Measurements from ENCODE around the gene EIPR1. TPM values are rescaled to one million over a fixed set of nuclear protein-coding genes. Genes with fewer than 3 reads are reported as not detected.

EIPR1 gene
- total RNA-seq, 1 donor from 2014 or later, result 35.9 TPM

DNA sequence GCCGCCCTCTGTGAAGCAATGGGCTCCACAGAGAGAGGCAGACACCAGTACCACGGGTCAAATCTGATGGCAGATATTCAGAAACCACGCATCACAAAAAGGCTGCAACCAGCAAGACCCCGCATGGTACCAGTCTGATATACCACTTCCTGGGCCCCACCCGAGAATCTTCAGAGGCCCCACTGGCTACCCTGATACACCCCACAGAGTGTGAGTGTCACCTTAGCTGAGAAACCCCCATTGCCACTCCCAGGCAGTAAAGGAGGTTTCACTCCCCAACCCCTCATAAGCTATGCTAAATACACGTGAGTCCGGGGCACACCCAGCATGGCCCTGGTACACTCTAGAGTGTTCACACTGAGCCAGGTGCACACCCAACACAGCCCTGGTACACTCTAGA is 160.0 kb downstream of the EIPR1 start:
- H3K27me3 Mint-ChIP-seq (ENCODE audit: unreplicated experiment), result peaks cover 5% of the 10 kb centered on the region
- H3K9me3 Mint-ChIP-seq (ENCODE audit: unreplicated experiment), result peaks cover 8% of the 10 kb centered on the region
- DNase-seq (ENCODE audit: low spot score), result no peak
- H3K27ac Mint-ChIP-seq (ENCODE audit: unreplicated experiment), result no peak overlapping the region
- H3K4me3 Mint-ChIP-seq (ENCODE audit: unreplicated experiment), result no peak overlapping the region
- peaks cover 18% of the 10 kb centered on the region for H3K4me1 Mint-ChIP-seq (ENCODE audit: unreplicated experiment)
- peaks cover 21% of the 10 kb centered on the region for H3K36me3 Mint-ChIP-seq (ENCODE audit: low read depth, unreplicated experiment)
- TF ChIP-seq, protein P1, sequence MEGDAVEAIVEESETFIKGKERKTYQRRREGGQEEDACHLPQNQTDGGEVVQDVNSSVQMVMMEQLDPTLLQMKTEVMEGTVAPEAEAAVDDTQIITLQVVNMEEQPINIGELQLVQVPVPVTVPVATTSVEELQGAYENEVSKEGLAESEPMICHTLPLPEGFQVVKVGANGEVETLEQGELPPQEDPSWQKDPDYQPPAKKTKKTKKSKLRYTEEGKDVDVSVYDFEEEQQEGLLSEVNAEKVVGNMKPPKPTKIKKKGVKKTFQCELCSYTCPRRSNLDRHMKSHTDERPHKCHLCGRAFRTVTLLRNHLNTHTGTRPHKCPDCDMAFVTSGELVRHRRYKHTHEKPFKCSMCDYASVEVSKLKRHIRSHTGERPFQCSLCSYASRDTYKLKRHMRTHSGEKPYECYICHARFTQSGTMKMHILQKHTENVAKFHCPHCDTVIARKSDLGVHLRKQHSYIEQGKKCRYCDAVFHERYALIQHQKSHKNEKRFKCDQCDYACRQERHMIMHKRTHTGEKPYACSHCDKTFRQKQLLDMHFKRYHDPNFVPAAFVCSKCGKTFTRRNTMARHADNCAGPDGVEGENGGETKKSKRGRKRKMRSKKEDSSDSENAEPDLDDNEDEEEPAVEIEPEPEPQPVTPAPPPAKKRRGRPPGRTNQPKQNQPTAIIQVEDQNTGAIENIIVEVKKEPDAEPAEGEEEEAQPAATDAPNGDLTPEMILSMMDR (IDR thresholded peaks at IDR 0.05; ENCODE audit: unreplicated experiment), result no peak

DNA sequence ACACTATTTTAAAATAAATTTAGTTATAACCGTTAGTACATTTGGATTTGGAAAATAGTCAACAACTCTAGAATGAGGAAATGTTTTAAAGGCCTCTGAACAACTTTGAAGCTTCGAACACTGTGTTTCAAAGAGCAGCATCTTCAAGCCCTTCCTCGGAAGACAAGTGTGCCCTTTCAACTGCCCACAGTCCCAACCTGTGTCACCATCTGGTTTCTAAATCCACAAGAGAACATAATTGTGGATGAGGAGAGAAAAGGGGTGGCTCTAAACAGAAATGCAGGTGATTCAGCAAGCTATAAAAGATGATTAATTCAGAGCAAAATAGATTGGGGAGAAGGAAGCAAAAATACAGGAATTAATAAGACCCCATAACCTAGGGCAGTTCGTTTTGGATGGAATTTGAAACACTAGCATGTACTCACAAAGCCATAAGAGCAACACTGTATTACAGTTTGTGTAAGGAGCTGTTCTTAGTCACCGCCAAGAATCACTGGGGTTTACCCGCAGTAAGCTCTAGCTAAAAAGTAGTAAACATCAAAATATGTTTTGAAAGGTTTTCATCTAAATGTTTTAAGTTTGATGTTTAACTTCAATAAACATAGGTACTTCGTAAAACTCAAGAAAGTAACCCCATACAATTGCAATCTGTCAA is 160.7 kb downstream of the EIPR1 start:
- H3K4me3 Mint-ChIP-seq (ENCODE audit: unreplicated experiment), result no peak overlapping the region
- peaks cover 8% of the 10 kb centered on the region for H3K9me3 Mint-ChIP-seq (ENCODE audit: unreplicated experiment)
- TF ChIP-seq, protein P1 (IDR thresholded peaks at IDR 0.05; ENCODE audit: unreplicated experiment), result no peak
- H3K36me3 Mint-ChIP-seq (ENCODE audit: low read depth, unreplicated experiment), result peaks cover 18% of the 10 kb centered on the region
- peaks cover 18% of the 10 kb centered on the region for H3K4me1 Mint-ChIP-seq (ENCODE audit: unreplicated experiment)
- peaks cover 5% of the 10 kb centered on the region for H3K27me3 Mint-ChIP-seq (ENCODE audit: unreplicated experiment)
- H3K27ac Mint-ChIP-seq (ENCODE audit: unreplicated experiment), result no peak overlapping the region
- no peak for DNase-seq (ENCODE audit: low spot score)

DNA sequence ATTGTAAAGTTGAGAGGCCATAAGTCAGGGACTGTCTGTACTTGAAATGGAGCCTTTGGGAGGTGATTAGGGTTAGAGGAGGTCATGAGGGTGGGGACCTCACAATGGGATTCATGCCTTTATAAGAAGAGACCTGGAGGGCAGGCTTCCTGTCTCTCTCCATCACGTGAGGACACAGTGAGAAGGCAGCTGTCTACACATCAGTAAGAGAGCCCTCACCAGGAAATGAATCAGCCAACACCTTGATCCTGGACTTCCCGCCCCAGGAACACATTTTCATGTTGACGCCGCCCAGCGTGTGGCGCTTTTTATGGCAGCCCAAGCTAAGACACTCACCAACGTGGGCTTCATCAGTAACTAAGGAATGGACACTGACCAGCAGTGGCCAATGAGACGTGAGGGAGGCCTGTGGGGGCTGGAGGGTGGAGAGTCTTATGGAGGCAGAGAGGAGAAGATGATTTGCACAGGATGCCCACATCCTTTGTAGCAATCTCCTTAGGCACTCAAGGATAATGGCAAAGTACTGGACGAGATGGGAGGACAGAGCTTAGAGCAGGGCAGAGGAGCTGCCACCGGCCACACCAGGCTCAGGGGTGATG is 162.7 kb downstream of the EIPR1 start:
- Mint-ChIP-seq H3K9me3 (ENCODE audit: unreplicated experiment) (peaks cover under 1% of the 10 kb centered on the region), H3K36me3 (ENCODE audit: low read depth, unreplicated experiment) (peaks cover 13% of the 10 kb centered on the region), H3K4me3 (ENCODE audit: unreplicated experiment) (no peak overlapping the region), H3K27me3 (ENCODE audit: unreplicated experiment) (no peaks in the 10 kb centered on the region), H3K4me1 (ENCODE audit: unreplicated experiment) (peaks cover 18% of the 10 kb centered on the region), H3K27ac (ENCODE audit: unreplicated experiment) (peak overlapping the region; percentile 90)
- no peak for DNase-seq (ENCODE audit: low spot score)
- TF ChIP-seq, protein P1 (IDR thresholded peaks at IDR 0.05; ENCODE audit: unreplicated experiment), result no peak

DNA sequence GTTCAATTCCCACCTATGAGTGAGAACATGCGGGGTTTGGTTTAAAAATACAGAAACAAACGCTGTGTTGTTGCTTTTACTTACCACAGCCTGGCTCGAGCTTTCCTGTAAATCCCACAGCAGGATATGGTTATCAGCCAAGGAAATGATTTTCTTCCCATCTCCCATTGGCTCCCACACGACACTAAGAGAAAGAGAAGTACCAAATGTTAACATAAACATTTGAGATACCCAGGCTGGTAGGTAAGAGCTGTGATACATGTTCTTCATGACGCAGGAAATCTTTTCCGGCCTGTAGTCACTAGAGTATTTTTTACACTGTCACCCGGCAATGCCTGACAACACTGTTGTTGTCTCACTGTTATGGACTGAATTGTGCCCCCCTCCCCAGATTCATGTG is 163.6 kb downstream of the EIPR1 start:
- DNase-seq (ENCODE audit: low spot score), result no peak
- peak overlapping the region; percentile 90 for H3K27ac Mint-ChIP-seq (ENCODE audit: unreplicated experiment)
- peaks cover 18% of the 10 kb centered on the region for H3K36me3 Mint-ChIP-seq (ENCODE audit: low read depth, unreplicated experiment)
- H3K4me3 Mint-ChIP-seq (ENCODE audit: unreplicated experiment), result no peak overlapping the region
- H3K9me3 Mint-ChIP-seq (ENCODE audit: unreplicated experiment), result no peaks in the 10 kb centered on the region
- H3K4me1 Mint-ChIP-seq (ENCODE audit: unreplicated experiment), result peaks cover 18% of the 10 kb centered on the region
- TF ChIP-seq, protein P1 (IDR thresholded peaks at IDR 0.05; ENCODE audit: unreplicated experiment), result no peak
- H3K27me3 Mint-ChIP-seq (ENCODE audit: unreplicated experiment), result no peaks in the 10 kb centered on the region

DNA sequence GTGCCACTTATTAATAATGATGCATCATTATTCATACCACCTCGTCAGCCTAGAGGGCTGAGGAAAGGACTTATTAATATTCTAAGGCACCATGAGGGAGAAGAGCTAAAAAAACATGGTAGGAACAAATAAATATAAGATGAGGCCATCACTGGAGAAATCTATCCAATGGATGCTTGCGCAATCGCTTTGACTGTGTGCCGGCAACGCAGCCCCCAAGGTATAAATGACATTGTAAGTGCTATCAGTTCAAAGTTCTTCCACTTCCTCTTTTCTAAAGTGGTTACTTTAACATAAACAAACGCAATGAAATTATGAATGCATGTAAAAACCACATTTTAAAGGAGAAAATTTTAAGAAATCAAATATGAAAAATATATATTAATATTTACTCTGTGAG is 164.6 kb downstream of the EIPR1 start:
- Mint-ChIP-seq H3K36me3 (ENCODE audit: low read depth, unreplicated experiment) (peaks cover 18% of the 10 kb centered on the region), H3K4me1 (ENCODE audit: unreplicated experiment) (peaks cover 18% of the 10 kb centered on the region), H3K27ac (ENCODE audit: unreplicated experiment) (no peak overlapping the region), H3K4me3 (ENCODE audit: unreplicated experiment) (no peak overlapping the region), H3K9me3 (ENCODE audit: unreplicated experiment) (no peaks in the 10 kb centered on the region), H3K27me3 (ENCODE audit: unreplicated experiment) (peaks cover 4% of the 10 kb centered on the region)
- TF ChIP-seq, protein P1 (IDR thresholded peaks at IDR 0.05; ENCODE audit: unreplicated experiment), result no peak
- DNase-seq (ENCODE audit: low spot score), result no peak

Data from endothelial cell (in vitro differentiated cells).